ENCODE data around the gene RALGAPA1. TPM values are rescaled to one million over a fixed set of nuclear protein-coding genes. Genes with fewer than 3 reads are reported as not detected.

RALGAPA1 gene
- total RNA-seq, 1 donor from 2014 or later, result 57.4 TPM

DNA sequence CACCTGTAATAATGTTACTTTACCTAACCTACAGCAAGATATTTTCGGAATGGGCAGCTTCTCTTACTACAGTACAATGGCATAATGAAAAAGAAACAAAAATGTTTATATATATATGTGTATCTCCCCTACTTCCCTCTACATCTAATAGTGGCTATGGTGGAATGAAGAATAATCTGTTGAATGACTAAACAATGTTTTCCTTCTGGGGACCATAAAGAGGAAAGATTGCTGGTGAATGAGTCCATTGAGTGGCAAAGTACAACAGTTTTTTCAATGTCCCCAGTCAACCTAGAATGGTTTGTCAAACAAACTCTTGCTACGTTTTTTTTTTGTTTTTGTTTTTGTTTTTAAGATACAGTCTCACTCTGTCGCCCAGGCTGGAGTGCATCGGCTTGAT lies 47.2 kb downstream of the RALGAPA1 start:
- POLR2A ChIA-PET, result no interaction called here
- no peaks in the 10 kb centered on the region for H3K27me3 Mint-ChIP-seq
- H3K4me1 Mint-ChIP-seq, result no peaks in the 10 kb centered on the region
- H3K9me3 Mint-ChIP-seq, result no peaks in the 10 kb centered on the region
- CTCF ChIA-PET, result no interaction called here
- intact Hi-C loops (cut with micrococcal nuclease), result no loop called here
- no peak for DNase-seq
- H3K4me3 Mint-ChIP-seq, result no peak overlapping the region
- H3K27ac Mint-ChIP-seq, result no peak overlapping the region
- peaks cover 51% of the 10 kb centered on the region for H3K36me3 Mint-ChIP-seq (ENCODE audit: low read depth)
- ATAC-seq (ENCODE audit: low read depth), result no peak
- TF ChIP-seq, protein P1, sequence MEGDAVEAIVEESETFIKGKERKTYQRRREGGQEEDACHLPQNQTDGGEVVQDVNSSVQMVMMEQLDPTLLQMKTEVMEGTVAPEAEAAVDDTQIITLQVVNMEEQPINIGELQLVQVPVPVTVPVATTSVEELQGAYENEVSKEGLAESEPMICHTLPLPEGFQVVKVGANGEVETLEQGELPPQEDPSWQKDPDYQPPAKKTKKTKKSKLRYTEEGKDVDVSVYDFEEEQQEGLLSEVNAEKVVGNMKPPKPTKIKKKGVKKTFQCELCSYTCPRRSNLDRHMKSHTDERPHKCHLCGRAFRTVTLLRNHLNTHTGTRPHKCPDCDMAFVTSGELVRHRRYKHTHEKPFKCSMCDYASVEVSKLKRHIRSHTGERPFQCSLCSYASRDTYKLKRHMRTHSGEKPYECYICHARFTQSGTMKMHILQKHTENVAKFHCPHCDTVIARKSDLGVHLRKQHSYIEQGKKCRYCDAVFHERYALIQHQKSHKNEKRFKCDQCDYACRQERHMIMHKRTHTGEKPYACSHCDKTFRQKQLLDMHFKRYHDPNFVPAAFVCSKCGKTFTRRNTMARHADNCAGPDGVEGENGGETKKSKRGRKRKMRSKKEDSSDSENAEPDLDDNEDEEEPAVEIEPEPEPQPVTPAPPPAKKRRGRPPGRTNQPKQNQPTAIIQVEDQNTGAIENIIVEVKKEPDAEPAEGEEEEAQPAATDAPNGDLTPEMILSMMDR (IDR thresholded peaks at IDR 0.05), result no peak

DNA sequence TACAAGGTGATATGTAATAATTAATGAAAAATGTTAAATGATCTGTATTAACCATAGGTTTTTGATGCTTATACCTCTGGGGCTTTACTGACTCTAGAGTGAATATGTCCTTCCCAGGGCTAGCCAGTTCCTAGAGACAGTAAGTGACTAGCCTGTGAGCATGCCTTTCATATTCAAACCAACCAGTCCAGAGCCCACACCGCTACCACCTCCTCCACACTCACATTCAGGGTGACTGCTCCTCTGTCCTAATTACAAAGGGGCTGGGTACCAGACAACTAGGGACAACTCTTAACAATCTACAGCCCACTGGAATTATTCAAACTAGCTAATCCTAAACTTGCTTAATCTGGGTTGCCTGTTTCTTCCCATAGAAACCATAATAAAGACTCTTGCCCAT lies 49.0 kb downstream of the RALGAPA1 start:
- H3K4me1 Mint-ChIP-seq, result no peaks in the 10 kb centered on the region
- H3K9me3 Mint-ChIP-seq, result no peaks in the 10 kb centered on the region
- ChIA-PET POLR2A (no interaction called here), CTCF (interaction anchor here (0.6 kb wide), 1 partner anchor 171 kb away, joined by 5 read pairs; no protein-coding TSS in a partner anchor)
- H3K27ac Mint-ChIP-seq, result no peak overlapping the region
- TF ChIP-seq, protein P1 (IDR thresholded peaks at IDR 0.05), result no peak
- peaks cover 50% of the 10 kb centered on the region for H3K36me3 Mint-ChIP-seq (ENCODE audit: low read depth)
- intact Hi-C loops (cut with micrococcal nuclease), result no loop called here
- H3K27me3 Mint-ChIP-seq, result no peaks in the 10 kb centered on the region
- H3K4me3 Mint-ChIP-seq, result no peak overlapping the region
- no peak for DNase-seq
- no peak for ATAC-seq (ENCODE audit: low read depth)

DNA sequence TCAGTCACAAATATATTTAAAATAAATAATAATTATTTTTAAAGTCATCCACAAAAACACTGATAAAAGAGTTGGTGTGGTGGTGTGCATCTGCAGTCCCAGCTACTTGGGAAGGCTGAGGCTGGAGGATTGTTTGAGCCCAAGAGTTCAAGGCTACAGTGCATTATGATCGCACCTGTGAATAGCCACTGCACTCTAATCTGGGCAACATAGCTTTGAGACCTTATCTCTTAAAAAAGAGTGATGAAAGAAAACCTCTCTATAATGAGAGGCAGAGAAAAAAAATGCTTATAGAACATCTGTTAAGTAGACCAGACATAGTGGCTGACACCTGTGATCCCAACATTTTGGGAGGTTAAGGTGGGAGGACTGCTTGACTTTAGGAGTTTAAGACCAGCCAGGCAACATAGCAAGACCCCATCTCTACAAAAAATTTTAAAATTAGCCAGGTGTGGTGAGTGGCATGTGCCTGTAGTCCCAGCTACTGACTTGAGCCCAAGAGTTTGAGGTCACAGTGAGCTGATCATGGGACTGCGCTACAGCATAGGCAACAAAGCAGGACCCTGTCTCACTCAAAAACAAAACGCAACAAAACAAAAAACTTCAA lies 50.5 kb downstream of the RALGAPA1 start:
- Mint-ChIP-seq H3K4me1 (no peaks in the 10 kb centered on the region), H3K36me3 (ENCODE audit: low read depth) (peaks cover 63% of the 10 kb centered on the region), H3K9me3 (no peaks in the 10 kb centered on the region), H3K4me3 (no peak overlapping the region), H3K27ac (no peak overlapping the region), H3K27me3 (no peaks in the 10 kb centered on the region)
- ATAC-seq (ENCODE audit: low read depth) (no peak), DNase-seq (no peak)
- POLR2A ChIA-PET, result no interaction called here
- intact Hi-C loops (cut with micrococcal nuclease), result no loop called here
- TF ChIP-seq, protein P1 (IDR thresholded peaks at IDR 0.05), result no peak
- CTCF ChIA-PET, result no interaction called here

DNA sequence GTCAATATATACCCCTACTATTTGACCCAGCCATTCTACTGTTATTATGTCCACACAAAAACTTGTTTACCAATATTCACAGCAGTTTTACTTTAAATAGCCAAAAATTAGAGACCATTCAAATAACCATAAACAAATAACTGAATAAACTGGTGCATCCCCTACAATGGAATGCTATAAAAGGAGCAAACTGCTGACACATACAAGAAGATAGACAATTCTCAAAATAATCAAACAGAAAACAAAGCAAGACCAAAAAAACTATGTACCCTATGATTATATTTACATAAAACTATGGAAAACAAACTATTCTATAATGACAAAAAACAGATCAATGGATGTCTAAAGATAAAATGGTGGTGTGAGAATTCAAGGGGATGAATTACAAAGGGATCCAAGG lies 54.4 kb downstream of the RALGAPA1 start:
- Mint-ChIP-seq H3K27ac (no peak overlapping the region), H3K27me3 (no peaks in the 10 kb centered on the region), H3K9me3 (no peaks in the 10 kb centered on the region), H3K4me3 (no peak overlapping the region), H3K4me1 (no peaks in the 10 kb centered on the region), H3K36me3 (ENCODE audit: low read depth) (peaks cover 72% of the 10 kb centered on the region)
- ATAC-seq (ENCODE audit: low read depth), result no peak
- intact Hi-C loops (cut with micrococcal nuclease), result no loop called here
- no peak for DNase-seq
- ChIA-PET POLR2A (no interaction called here), CTCF (no interaction called here)
- TF ChIP-seq, protein P1 (IDR thresholded peaks at IDR 0.05), result no peak

DNA sequence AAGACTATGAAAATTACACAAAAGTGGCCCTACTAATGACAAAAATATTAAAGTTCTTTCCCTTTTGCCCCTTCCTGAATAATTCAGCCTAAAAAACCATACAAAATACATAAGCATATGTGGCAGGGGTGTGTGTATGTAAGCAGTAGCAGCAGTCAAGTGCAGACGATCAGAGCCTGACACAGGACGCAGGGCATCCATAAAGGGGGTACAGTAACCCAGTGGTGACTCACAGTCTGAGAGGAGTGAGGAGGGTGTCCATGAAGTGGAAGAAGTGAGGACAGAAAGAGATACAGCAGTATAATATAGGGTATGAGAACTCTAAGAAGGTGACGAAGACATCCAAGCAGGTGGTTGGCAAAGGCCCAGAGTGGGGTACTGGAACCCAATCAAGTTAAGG lies 56.7 kb downstream of the RALGAPA1 start:
- Mint-ChIP-seq H3K4me3 (no peak overlapping the region), H3K36me3 (ENCODE audit: low read depth) (peaks cover 74% of the 10 kb centered on the region), H3K4me1 (no peaks in the 10 kb centered on the region), H3K27ac (no peak overlapping the region), H3K27me3 (no peaks in the 10 kb centered on the region), H3K9me3 (no peaks in the 10 kb centered on the region)
- DNase-seq (no peak), ATAC-seq (ENCODE audit: low read depth) (no peak)
- TF ChIP-seq, protein P1 (IDR thresholded peaks at IDR 0.05), result no peak
- POLR2A ChIA-PET, result no interaction called here
- CTCF ChIA-PET, result no interaction called here
- intact Hi-C loops (cut with micrococcal nuclease), result no loop called here
